Uterus (tissue), 4 donors: ENCODE results near the gene HDAC7. TPM values are rescaled to one million over a fixed set of nuclear protein-coding genes. Genes with fewer than 3 reads are reported as not detected.

Source experiments
- DNase-seq, 2 donors: peaks; one replicate each; pipeline ENCODE4 v3.0.0-alpha.2; 2019 to 2020
- H3K27ac ChIP-seq, 2 donors: fragments of 200-600 bp; sonication (generic); 1 replicate in 1 of 2; 2 replicates in 1 of 2; pipeline ENCODE4 v1.5.1; 2016 to 2018
- H3K27me3 ChIP-seq, 2 donors: fragments of 200-600 bp; sonication (generic); one replicate each; pipeline ENCODE4 v1.5.1; 2018 to 2019; ENCODE audit warnings: control low read depth in 1 of 2
- H3K36me3 ChIP-seq, 2 donors: fragments of 200-600 bp; sonication (generic); one replicate each; pipeline ENCODE4 v1.5.1; 2019; ENCODE audit warnings: control low read depth in 1 of 2
- H3K4me1 ChIP-seq, 2 donors: fragments of 200-600 bp; sonication (generic); one replicate each; pipeline ENCODE4 v1.5.1; 2018 to 2019; ENCODE audit warnings: control low read depth in 1 of 2
- H3K4me3 ChIP-seq, 2 donors: fragments of 200-600 bp; sonication (generic); 1 replicate in 1 of 2; 2 replicates in 1 of 2; pipeline ENCODE4 v1.5.1; 2018 to 2019; ENCODE audit warnings: mild to moderate bottlenecking in 1 of 2
- H3K9me3 ChIP-seq, 2 donors: fragments of 200-600 bp; sonication (generic); one replicate each; pipeline ENCODE4 v1.5.1; 2019; ENCODE audit warnings: control low read depth in 1 of 2
- POLR2A ChIP-seq, 2 donors: fragments of 450-650 bp; IDR thresholded peaks; one replicate each; pipeline ENCODE4 v1.6.1; 2016; ENCODE audit warnings: antibody characterized with exemption in 2 of 2, mild to moderate bottlenecking in 1 of 2, moderate library complexity in 1 of 2
- intact Hi-C: fragments of 100-400 bp; cut with DNase I; formaldehyde crosslinking; loops from one replicate; pipeline ENCODE4 v1.15.1; 2023; ENCODE audit warnings: low total_unique reads
- total RNA-seq, 4 donors: library from RNA; depleted of rRNA in 3 of 4; stranded (reverse); fragments of >200 nt in 3 of 4; gene quantifications; one replicate each; pipeline versions ENCODE4 v1.1.0 to v1.2.4, GENCODE V29; 2014 to 2023
- TF ChIP-seq, protein P1 (sequence below), 4 experiments: fragments of 200-600 bp in 2 of 4; fragments of 450-650 bp in 2 of 4; sonication (generic) in 2 of 4; IDR thresholded peaks; one replicate each; pipeline ENCODE4 v1.5.1; 2016 to 2019; ENCODE audit warnings: antibody characterized with exemption in 4 of 4, mild to moderate bottlenecking in 2 of 4, moderate library complexity in 1 of 4
- donor health status: DM: yes; HTN: yes; CAD: no.

The HDAC7 gene
- total RNA-seq, 4 donors from 2014 or later: 33.0 to 191 (median 42.5) TPM

- peaks cover 0 to 3% of the 10 kb centered on the region in 2 donors for H3K4me1 ChIP-seq
- H3K36me3 ChIP-seq: no peaks in the 10 kb centered on the region
- TF ChIP-seq POLR2A (IDR thresholded peaks at IDR 0.05): no peak
- TF ChIP-seq, protein P1, sequence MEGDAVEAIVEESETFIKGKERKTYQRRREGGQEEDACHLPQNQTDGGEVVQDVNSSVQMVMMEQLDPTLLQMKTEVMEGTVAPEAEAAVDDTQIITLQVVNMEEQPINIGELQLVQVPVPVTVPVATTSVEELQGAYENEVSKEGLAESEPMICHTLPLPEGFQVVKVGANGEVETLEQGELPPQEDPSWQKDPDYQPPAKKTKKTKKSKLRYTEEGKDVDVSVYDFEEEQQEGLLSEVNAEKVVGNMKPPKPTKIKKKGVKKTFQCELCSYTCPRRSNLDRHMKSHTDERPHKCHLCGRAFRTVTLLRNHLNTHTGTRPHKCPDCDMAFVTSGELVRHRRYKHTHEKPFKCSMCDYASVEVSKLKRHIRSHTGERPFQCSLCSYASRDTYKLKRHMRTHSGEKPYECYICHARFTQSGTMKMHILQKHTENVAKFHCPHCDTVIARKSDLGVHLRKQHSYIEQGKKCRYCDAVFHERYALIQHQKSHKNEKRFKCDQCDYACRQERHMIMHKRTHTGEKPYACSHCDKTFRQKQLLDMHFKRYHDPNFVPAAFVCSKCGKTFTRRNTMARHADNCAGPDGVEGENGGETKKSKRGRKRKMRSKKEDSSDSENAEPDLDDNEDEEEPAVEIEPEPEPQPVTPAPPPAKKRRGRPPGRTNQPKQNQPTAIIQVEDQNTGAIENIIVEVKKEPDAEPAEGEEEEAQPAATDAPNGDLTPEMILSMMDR (IDR thresholded peaks at IDR 0.05): no peak
- DNase-seq: no peak
- peak overlapping the region; percentile 35 to 39 for H3K27ac ChIP-seq
- intact Hi-C loops: no loop called here
- H3K9me3 ChIP-seq: no peaks in the 10 kb centered on the region
- H3K27me3 ChIP-seq: no peaks in the 10 kb centered on the region
- peak overlapping the region in 1 of 2 donors; percentile 5 for H3K4me3 ChIP-seq
Observed at GRCh38 chr12:47755655-47756562, 63.8 kb downstream of the HDAC7 start.

DNA sequence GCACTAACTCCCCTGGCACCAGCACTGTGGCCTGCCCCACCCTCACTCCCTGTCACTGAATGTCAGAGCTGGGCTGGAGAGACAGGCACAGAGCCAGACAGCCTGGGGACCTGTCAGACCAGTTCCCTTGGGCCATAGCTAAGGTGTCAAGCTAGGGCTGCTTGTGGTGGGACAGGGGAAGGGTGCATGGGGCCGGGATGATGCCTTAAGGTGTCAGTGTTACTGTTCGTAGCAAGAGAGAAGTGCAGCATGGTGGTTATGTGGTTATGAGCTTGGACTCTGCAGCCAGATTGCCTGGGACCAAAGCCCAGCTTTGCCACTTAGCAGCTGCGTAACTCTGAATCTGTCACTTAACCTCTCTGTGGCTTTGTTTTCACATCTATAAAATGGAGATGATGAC lies 64.8 kb downstream of the HDAC7 start:
- Histone ChIP-seq H3K4me3 (no peak overlapping the region), H3K9me3 (no peaks in the 10 kb centered on the region), H3K27me3 (no peaks in the 10 kb centered on the region), H3K27ac (peak overlapping the region; percentile 41 to 56), H3K36me3 (no peaks in the 10 kb centered on the region), H3K4me1 (peaks cover 0 to 3% of the 10 kb centered on the region in 2 donors)
- intact Hi-C loops: no loop called here
- no peak for DNase-seq
- TF ChIP-seq, protein P1 (IDR thresholded peaks at IDR 0.05): no peak
- no peak for TF ChIP-seq POLR2A (IDR thresholded peaks at IDR 0.05)

GRCh38 chr12:47754126-47754525 lies 65.6 kb downstream of the HDAC7 start:
- TF ChIP-seq, protein P1 (IDR thresholded peaks at IDR 0.05): no peak
- Histone ChIP-seq H3K4me3 (no peak overlapping the region), H3K9me3 (no peaks in the 10 kb centered on the region), H3K27ac (peak overlapping the region; percentile 41 to 56), H3K4me1 (peaks cover 0 to 3% of the 10 kb centered on the region in 2 donors), H3K27me3 (no peaks in the 10 kb centered on the region), H3K36me3 (no peaks in the 10 kb centered on the region)
- DNase-seq: no peak
- intact Hi-C loops: no loop called here

DNA sequence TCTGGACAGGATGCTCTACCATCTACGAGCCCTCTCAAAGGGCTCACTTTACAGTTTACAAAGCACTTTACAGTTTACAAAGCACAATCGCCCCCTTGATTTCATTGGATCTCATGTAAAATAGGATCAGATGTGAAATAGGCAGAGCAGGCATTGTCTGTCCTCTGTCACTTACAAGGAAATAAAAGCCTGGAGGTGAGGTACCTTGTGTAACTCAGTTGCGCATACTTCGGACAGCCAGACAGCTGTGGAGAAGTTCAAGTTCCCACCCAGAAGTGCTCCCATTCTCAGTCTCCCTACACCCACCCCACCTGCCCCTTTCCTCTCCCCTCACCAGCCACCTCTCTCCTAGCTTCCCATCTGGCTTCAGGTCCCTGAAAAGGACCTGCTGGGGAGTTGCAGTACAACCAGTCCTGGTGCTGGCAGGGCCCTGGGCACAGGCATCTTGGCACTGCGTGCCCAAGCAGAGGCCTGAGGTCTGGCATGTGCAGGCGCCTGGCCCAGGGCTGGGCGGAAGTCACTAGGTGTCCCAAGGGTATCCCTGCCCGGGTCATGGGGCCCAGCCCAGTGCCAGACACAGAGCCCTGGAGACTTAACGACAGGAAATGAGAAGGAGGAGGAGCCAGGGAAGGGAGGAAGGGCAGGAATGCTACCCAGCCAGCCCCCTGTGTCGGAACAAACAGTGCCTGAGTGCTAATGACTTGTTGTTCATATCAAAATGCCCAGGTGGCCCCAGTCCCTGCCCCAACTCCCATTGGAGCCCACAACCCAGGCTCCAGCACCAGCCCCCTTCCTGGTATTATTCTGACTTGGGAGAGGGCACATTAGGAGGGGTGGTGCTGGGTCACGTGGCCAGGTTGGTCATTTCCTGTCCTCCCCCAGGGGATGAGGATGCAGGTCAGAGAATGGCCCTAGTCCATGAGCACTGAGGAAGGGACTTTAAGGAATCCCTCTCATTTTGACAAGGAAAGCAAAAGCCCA lies 66.4 kb downstream of the HDAC7 start:
- Histone ChIP-seq H3K9me3 (no peaks in the 10 kb centered on the region), H3K4me1 (peaks cover 0 to 3% of the 10 kb centered on the region in 2 donors), H3K27me3 (no peaks in the 10 kb centered on the region), H3K36me3 (no peaks in the 10 kb centered on the region), H3K27ac (peak overlapping the region; percentile 41 to 56), H3K4me3 (no peak overlapping the region)
- TF ChIP-seq POLR2A (IDR thresholded peaks at IDR 0.05): no peak
- TF ChIP-seq, protein P1 (IDR thresholded peaks at IDR 0.05): peak in 1 of 4 experiments; percentile 12
- intact Hi-C loops: no loop called here
- peak in 1 of 2 donors; percentile 73 for DNase-seq
